Gastroesophageal sphincter (tissue), 4 donors: Measurements from ENCODE around the gene ALDH3A1. TPM values are rescaled to one million over a fixed set of nuclear protein-coding genes. Genes with fewer than 3 reads are reported as not detected.

ENCODE experiments used
- ATAC-seq: fragments of 150-250 bp; one replicate; pipeline ENCODE4 v1.9.1; 2016; ENCODE audit warnings: mild to moderate bottlenecking, moderate library complexity
- H3K27ac ChIP-seq, 4 donors: fragments of 200-600 bp; sonication (generic) in 3 of 4; 1 replicate in 3 of 4; 2 replicates in 1 of 4; pipeline ENCODE4 v1.5.1; 2016 to 2019
- H3K27me3 ChIP-seq: fragments of 200-600 bp; sonication (generic); one replicate; pipeline ENCODE4 v1.5.1; 2019
- H3K36me3 ChIP-seq, 2 donors: fragments of 200-600 bp; sonication (generic); one replicate each; pipeline ENCODE4 v1.5.1; 2019; ENCODE audit warnings: control low read depth in 1 of 2
- H3K4me1 ChIP-seq, 3 donors: fragments of 200-600 bp; sonication (generic); 1 replicate in 2 of 3; 2 replicates in 1 of 3; pipeline ENCODE4 v1.5.1; 2016 to 2019; ENCODE audit warnings: control low read depth in 2 of 3
- H3K4me3 ChIP-seq, 2 donors: fragments of 200-600 bp; sonication (generic); one replicate each; pipeline ENCODE4 v1.5.1; 2019; ENCODE audit warnings: mild to moderate bottlenecking in 1 of 2, moderate library complexity in 1 of 2
- H3K9me3 ChIP-seq, 3 donors: fragments of 200-600 bp; sonication (generic); one replicate each; pipeline ENCODE4 v1.5.1; 2017 to 2019; ENCODE audit warnings: control low read depth in 2 of 3
- EP300 ChIP-seq: sonication (generic); formaldehyde crosslinking; IDR thresholded peaks from one replicate; pipeline ENCODE4 v1.6.1; 2017; ENCODE audit warnings: antibody characterized with exemption, mild to moderate bottlenecking
- POLR2A ChIP-seq, 2 donors: fragments of 450-650 bp; IDR thresholded peaks; one replicate each; pipeline ENCODE4 v1.6.1; 2017; ENCODE audit warnings: antibody characterized with exemption in 2 of 2, mild to moderate bottlenecking in 2 of 2, moderate library complexity in 1 of 2
- POLR2AphosphoS5 ChIP-seq: sonication (generic); formaldehyde crosslinking; IDR thresholded peaks from one replicate; pipeline ENCODE4 v1.6.1; 2017; ENCODE audit warnings: antibody characterized with exemption
- WGBS, 2 donors: methylation state at CpG; one replicate each; pipeline ENCODE4 v1.1.5; 2018; ENCODE audit warnings: low coverage in 1 of 2; 5-methylcytosine and 5-hydroxymethylcytosine counted together
- total RNA-seq, 4 donors: library from RNA; depleted of rRNA; stranded (reverse); fragments of >200 nt; gene quantifications; one replicate each; pipeline ENCODE4 v1.1.0, GENCODE V29; 2016
- TF ChIP-seq, protein P1 (sequence below), 4 experiments: fragments of 200-600 bp in 2 of 4; fragments of 450-650 bp in 2 of 4; sonication (generic) in 1 of 4; IDR thresholded peaks; one replicate each; pipeline ENCODE4 v1.5.1; 2017 to 2019; ENCODE audit warnings: antibody characterized with exemption in 4 of 4, mild to moderate bottlenecking in 2 of 4, moderate library complexity in 2 of 4

The ALDH3A1 gene
- total RNA-seq, 4 donors from 2014 or later: 1.6 to 18.8 (median 3.1) TPM

DNA sequence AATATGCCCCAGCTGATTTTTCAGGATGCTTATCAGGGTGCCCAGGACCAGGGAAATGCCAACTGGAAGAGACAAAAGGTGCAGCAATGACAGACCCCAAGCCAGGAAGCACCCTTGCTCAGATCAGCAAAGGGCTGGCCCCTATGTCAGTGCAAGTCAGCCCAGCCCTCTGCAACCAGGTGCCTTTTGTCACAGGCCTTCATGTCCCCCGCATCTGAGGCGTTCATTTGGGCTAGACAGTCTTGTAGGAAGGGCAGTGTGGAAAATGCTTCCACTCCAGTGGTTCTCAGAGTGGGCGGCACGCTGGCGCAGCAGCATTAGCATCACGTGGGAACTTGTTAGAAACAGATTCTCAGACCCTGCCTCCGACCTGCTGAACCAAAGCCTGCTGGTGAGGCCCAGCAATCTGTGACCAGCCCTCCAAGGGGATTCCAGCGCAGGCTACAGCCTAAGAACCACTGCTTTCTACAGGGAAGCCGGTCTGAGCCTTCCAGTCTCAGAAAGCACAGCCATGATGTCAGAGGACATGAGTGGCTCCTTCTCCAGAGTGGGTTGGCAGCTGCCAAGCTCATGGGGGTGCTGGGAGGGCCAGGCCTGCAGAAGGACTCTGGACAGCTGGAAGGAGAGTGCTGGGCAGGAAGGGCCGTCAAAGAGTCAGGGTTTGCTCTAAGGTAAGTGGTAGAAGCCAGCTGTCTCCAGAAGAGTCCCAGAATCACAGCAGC is 44.8 kb downstream of the ALDH3A1 start:
- H3K36me3 ChIP-seq: no peaks in the 10 kb centered on the region
- H3K9me3 ChIP-seq: no peaks in the 10 kb centered on the region
- WGBS, 2 donors: 50 to 80% methylated on average over 1 of the region's 10 CpGs
- peak overlapping the region in 2 of 4 donors; percentile 33 to 41 for H3K27ac ChIP-seq
- no peaks in the 10 kb centered on the region for H3K27me3 ChIP-seq
- TF ChIP-seq POLR2A (IDR thresholded peaks at IDR 0.05) (no peak), POLR2AphosphoS5 (no peak), EP300 (no peak)
- TF ChIP-seq, protein P1, sequence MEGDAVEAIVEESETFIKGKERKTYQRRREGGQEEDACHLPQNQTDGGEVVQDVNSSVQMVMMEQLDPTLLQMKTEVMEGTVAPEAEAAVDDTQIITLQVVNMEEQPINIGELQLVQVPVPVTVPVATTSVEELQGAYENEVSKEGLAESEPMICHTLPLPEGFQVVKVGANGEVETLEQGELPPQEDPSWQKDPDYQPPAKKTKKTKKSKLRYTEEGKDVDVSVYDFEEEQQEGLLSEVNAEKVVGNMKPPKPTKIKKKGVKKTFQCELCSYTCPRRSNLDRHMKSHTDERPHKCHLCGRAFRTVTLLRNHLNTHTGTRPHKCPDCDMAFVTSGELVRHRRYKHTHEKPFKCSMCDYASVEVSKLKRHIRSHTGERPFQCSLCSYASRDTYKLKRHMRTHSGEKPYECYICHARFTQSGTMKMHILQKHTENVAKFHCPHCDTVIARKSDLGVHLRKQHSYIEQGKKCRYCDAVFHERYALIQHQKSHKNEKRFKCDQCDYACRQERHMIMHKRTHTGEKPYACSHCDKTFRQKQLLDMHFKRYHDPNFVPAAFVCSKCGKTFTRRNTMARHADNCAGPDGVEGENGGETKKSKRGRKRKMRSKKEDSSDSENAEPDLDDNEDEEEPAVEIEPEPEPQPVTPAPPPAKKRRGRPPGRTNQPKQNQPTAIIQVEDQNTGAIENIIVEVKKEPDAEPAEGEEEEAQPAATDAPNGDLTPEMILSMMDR (IDR thresholded peaks at IDR 0.05): no peak
- H3K4me1 ChIP-seq: peaks cover 0 to 14% (median 0%) of the 10 kb centered on the region in 3 donors
- H3K4me3 ChIP-seq: no peak overlapping the region
- ATAC-seq: no peak

DNA sequence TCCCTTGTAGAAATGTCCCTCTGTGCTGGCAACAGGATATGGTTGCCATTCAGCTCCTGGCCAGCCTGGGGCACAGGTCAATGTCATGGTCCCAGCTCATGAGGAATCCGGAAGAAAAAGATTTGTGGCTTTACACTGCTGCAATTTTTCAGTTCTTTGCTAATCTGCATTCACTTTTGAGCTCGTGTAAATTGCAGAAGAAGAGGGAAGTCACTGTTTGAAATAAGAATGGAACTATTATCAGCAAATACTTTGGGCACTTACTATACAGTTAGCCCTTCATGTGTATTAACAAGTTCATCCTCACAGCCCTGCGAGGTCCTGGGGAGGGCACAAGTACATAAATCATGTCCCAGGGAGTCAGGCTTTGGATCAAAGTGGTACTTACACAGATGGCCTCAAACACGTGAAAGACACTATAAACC is 45.9 kb downstream of the ALDH3A1 start:
- peaks cover 0 to 14% (median 0%) of the 10 kb centered on the region in 3 donors for H3K4me1 ChIP-seq
- no peak for TF ChIP-seq POLR2AphosphoS5
- no peak for TF ChIP-seq EP300
- TF ChIP-seq, protein P1 (IDR thresholded peaks at IDR 0.05): no peak
- no peak for TF ChIP-seq POLR2A (IDR thresholded peaks at IDR 0.05)
- 62 to 89% methylated on average over 3 to 4 of the region's 4 CpGs for WGBS, 2 donors

More for the DNA sequence above, 45.9 kb downstream of the ALDH3A1 start:
- Histone ChIP-seq H3K9me3 (no peaks in the 10 kb centered on the region), H3K27me3 (no peaks in the 10 kb centered on the region), H3K4me3 (no peak overlapping the region), H3K36me3 (no peaks in the 10 kb centered on the region), H3K27ac (peak overlapping the region in 1 of 4 donors; percentile 41)
- ATAC-seq: no peak

Other genes starting within 250 kb of the ALDH3A1 start
- 1 to 10 TPM in 2 of 4 donors, under 1 TPM in 1, not detected in 1; 0.72 to 2.2 (median 1.4) TPM for gene SLC47A1, start 214.4 kb downstream of the ALDH3A1 start, total RNA-seq
- gene ALDH3A2, start 99.5 kb downstream of the ALDH3A1 start, total RNA-seq: 100 to 1,000 TPM in 3 of 4 donors, 10 to 100 TPM in 1; 61.9 to 162 (median 124) TPM
- not detected for gene SLC47A2, start 31.7 kb downstream of the ALDH3A1 start, total RNA-seq
- gene ULK2, start 119.6 kb upstream of the ALDH3A1 start, total RNA-seq: 10 to 100 TPM; 29.2 to 48.7 (median 47.5) TPM
- 10 to 100 TPM; 22.6 to 46.4 (median 24.4) TPM for gene AKAP10, start 229.5 kb upstream of the ALDH3A1 start, total RNA-seq